Nucleus accumbens (tissue), 56 donors: ENCODE measurements around the gene C11orf65.

ENCODE experiments used
- DNase-seq, 56 donors: peaks; one replicate each; lab custom pipeline; 2025; lab: John Stamatoyannopoulos, UW

Gene C11orf65

GRCh38 chr11:108467091-108467823 is at the start of gene C11orf65:
C11orf65 (minus strand) TSS chr11:108467529; CDS start chr11:108461559, 5,970 bp downstream.
- DNase-seq: peak; percentile 70 to 98 (median 92)

GRCh38 chr11:108516125-108516524 is 48.8 kb upstream of the C11orf65 start:
- no peak for DNase-seq

- no peak for DNase-seq
Observed at GRCh38 chr11:108512708-108513107, 45.4 kb upstream of the C11orf65 start.

- DNase-seq: no peak
Observed at GRCh38 chr11:108511851-108512474, 44.6 kb upstream of the C11orf65 start.

DNA sequence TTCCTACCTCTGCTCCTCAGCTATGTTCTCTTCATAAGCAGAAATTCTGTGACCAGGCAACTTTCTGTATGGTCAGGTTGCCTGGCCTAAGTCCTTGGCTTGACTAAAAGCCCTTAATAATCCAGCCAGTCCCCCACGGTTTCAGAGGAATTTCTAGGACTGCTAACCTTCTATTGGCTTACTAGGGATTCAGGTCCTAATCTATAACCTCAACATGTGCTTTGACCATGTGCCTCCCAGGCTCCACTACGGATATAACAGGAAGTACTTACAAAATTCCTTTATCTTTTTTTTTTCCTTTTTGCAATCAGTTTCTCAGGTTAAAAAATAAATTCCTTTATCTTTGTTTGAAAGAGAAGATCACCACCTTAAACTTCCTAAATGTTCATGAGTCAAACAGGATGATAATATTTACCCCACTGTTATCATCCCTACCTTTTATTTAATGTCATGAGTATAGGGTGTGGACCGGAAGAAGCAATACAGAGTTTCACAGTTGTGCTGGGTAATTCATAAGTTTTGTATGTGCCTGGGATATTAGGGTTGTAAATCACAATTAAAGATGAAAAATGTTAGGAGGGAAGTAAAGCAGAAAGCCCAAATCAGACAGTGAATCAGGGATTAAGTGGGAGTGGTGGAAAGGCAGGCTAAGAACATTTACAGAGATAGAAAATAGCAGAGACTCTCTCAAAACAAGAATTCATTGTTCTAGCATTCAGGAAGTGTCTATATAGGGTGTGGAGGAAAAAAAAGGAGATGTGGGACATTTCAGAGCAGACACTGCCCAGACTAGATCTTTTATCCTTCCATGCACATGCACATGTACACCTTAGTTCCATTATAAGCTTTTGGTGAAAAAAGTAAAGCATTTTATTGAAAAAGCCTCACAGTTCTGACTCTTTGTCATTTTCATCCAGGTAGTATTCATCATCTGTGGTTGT is 41.6 kb upstream of the C11orf65 start:
- DNase-seq: no peak

GRCh38 chr11:108501396-108501795 is 34.1 kb upstream of the C11orf65 start:
- DNase-seq: no peak

GRCh38 chr11:108500721-108501120 is 33.4 kb upstream of the C11orf65 start:
- no peak for DNase-seq

GRCh38 chr11:108500169-108500568 is 32.8 kb upstream of the C11orf65 start:
- no peak for DNase-seq

GRCh38 chr11:108498816-108499408 is 31.6 kb upstream of the C11orf65 start:
- peak in 1 of 56 donors; percentile 0 for DNase-seq

GRCh38 chr11:108498046-108498815 is 30.9 kb upstream of the C11orf65 start, which contains the start of gene POGLUT3:
POGLUT3 (minus strand) TSS chr11:108498384; CDS start chr11:108498366, 18 bp downstream.
- peak in 39 of 56 donors; percentile 5 to 72 (median 28) for DNase-seq

DNA sequence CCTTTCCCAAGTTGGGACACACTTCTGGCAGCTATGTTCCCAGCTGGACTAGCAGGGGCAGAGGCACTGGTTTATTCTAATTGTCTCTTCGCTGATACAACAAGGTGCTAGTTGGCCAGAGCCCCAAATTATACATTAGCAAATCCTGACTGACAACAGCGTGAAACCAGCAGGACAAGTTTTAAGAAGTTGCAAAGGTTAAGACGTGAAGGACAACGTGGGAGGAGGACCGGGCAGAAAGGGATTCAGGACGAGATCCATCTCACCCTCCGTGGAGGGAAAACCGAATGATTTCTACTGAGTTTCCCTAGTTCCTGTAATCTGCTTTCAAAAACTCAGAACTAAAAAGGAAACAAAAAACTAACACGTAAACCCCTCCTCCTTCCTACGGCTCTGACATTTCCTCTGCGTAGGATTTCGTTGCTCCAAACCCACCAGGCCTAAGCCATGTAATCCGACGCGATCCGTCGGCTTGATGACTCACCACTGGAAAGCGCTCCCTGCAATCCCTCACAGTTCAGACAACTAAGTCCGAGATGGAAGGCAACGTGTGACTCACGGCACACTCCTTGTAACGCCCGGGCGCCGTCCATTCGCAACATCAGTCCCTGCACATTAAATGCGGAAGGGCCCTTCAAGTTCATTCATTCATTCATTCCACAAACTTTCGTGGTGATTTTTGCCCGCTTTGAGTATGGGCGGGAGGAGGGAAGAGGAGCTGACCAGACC is 30.2 kb upstream of the C11orf65 start:
- DNase-seq: peak in 44 of 56 donors; percentile 7 to 88 (median 30)

DNA sequence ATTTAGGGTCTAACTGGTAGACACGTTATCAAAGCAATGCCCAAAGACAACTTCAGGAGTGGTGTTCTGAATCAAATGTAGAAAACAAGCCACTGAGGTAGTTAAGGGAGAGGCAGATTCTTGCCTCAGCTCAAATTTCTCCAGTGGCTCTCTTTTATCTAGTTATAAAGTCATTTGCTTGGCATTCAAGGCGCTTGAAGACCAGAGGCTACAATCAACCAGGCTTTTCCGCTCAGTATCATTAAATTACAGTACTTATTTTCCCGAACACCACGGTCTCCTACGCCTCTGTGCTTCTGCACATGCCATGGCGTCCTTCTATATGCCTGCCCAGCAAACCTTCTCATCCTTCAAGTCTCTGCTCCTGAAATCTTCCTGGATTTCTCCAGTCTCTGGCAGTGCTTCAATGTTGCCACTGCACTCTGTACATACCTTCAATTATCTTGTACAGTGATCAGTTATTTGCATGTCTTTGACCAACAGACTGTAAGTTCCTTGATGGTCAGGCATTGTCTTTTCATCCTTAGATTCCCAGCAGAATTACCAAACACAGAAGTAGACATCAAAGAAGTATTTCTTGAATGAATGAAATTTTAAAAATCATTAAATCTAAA is 29.4 kb upstream of the C11orf65 start:
- no peak for DNase-seq

DNA sequence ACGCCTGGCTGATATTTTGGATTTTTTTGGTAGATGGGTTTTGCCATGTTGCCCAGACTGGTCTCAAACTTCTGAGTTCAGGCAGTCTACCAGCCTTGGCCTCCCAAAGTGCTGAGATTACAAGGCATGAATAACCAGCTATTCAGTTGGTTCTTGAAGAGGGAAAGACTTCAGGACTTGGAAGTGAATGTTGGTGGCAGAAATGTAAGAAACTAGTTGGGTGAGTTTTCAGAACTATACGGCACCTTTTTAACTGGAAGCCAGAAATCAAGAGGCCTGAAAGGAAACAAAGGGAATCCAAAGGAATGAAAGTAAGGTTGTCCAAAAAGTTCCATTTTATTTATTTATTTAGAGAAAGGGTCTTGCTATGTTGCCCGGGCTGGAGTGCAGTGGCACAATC is 28.0 kb upstream of the C11orf65 start:
- DNase-seq: no peak

DNA sequence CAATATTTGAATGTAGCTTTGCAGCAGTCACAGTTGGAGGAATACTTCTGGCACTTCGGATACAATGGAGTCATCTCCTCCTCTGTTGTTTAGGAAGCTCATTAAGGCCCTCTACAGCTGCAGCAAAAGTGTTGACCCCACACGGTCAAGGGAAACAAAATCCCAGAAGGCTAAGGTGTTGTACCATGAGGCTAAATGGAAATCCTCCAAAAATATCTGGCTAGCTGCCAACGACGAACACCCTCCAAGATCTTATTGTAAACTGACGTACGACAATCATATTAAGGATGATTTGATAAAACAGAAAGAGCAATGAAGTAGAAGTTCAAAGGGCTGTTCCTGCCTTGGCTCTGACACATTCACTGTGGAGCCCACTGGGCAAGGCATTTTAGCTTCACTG is 26.9 kb upstream of the C11orf65 start:
- no peak for DNase-seq

- no peak for DNase-seq
Observed at GRCh38 chr11:108491936-108492335, 24.6 kb upstream of the C11orf65 start.

- DNase-seq: no peak
Observed at GRCh38 chr11:108486828-108487227, 19.5 kb upstream of the C11orf65 start.

GRCh38 chr11:108486331-108486730 is 19.0 kb upstream of the C11orf65 start:
- no peak for DNase-seq

GRCh38 chr11:108483163-108483562 is 15.8 kb upstream of the C11orf65 start:
- no peak for DNase-seq
